NCI-H524 treated with DMSO at 0.1 percent for 48 hours (cell line): ENCODE data around the gene CEACAM20.
"Not testable (repeated sequence)": the region's sequence is repeated elsewhere in the genome, so short reads cannot be mapped to it uniquely, and the experiment has no call there.

ENCODE experiments used
- DNase-seq: peaks from one replicate; lab custom pipeline; 2025; lab: John Stamatoyannopoulos, UW

Gene CEACAM20

DNA sequence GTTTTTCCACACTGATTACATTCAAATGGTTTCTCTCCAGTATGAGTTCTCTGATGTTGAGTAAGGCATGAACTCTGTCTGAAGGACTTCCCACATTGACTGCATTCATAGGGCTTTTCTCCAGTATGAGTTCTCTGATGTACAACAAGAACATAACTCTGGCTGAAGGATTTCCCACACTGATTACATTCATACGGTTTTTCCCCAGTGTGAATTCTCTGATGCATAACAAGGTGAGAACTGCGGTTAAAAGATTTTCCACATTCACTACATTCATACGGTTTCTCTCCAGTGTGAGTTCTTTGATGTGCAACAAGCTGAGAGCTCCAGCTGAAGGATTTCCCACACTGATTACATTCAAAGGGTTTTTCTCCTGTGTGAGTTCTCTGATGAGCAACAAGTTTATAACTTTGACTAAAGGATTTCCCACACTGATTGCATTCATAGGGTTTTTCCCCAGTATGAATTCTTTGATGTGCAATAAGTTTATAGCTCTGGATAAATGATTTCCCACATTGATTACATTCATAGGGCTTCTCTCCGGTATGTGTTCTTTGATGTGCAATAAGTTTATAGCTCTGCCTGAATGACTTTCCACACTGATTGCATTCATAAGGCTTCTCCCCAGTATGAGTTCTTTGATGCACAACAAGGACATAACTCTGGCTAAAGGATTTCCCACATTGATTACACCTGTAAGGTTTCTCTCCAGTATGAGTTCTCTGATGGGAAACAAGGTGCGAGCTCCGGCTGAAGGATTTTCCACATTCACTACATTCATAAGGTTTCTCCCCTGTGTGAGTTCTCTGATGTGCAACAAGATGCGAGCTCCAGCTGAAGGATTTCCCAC, 52.7 kb downstream of the CEACAM20 start:
- DNase-seq: no peak

GRCh38 chr19:44468730-44469129, 60.7 kb downstream of the CEACAM20 start:
- not testable (repeated sequence) for DNase-seq

- not testable (repeated sequence) for DNase-seq
Observed at GRCh38 chr19:44462600-44463286, 66.7 kb downstream of the CEACAM20 start.
